ENCODE data around the gene SFXN3. TPM values are rescaled to one million over a fixed set of nuclear protein-coding genes. Genes with fewer than 3 reads are reported as not detected.

SFXN3 gene
- total RNA-seq, 4 donors from 2014 or later = 55.5 to 127 (median 79.6) TPM

DNA sequence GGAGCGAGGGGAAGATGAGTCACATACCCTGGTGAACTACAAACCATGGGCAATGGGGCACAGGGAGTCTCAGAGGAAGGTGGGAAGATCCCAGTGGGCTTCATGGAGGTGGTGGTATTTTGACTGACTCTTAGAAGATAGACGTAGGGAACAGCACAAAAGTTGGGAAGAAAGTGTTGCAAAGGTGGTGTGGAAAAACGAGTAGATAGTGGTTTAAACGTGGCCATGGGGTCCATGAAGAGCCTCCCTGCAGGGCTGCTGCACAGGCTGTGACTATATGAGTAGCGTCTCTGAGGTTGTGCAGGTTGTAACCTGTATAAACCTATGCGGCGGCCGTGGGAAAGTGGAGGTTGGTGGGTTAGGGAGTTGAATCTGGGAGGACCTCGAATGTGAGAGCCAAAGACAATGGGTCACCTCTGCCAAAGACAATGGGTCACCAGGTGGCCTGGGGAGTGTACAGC is 17.6 kb upstream of the SFXN3 start:
- 24 to 41% methylated on average over 9 of the region's 9 CpGs for WGBS, 2 donors
- no peak for DNase-seq (ENCODE audit: low spot score in 2 of 2)
- intact Hi-C loops (cut with DNase I; ENCODE audit: low total_unique reads) = no loop called here
- no peak overlapping the region for H3K4me3 ChIP-seq (ENCODE audit: low read depth, poor library complexity, severe bottlenecking)
- TF ChIP-seq, protein P1, sequence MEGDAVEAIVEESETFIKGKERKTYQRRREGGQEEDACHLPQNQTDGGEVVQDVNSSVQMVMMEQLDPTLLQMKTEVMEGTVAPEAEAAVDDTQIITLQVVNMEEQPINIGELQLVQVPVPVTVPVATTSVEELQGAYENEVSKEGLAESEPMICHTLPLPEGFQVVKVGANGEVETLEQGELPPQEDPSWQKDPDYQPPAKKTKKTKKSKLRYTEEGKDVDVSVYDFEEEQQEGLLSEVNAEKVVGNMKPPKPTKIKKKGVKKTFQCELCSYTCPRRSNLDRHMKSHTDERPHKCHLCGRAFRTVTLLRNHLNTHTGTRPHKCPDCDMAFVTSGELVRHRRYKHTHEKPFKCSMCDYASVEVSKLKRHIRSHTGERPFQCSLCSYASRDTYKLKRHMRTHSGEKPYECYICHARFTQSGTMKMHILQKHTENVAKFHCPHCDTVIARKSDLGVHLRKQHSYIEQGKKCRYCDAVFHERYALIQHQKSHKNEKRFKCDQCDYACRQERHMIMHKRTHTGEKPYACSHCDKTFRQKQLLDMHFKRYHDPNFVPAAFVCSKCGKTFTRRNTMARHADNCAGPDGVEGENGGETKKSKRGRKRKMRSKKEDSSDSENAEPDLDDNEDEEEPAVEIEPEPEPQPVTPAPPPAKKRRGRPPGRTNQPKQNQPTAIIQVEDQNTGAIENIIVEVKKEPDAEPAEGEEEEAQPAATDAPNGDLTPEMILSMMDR (IDR thresholded peaks at IDR 0.05) = no peak
- TF ChIP-seq POLR2A (IDR thresholded peaks at IDR 0.05) = no peak

DNA sequence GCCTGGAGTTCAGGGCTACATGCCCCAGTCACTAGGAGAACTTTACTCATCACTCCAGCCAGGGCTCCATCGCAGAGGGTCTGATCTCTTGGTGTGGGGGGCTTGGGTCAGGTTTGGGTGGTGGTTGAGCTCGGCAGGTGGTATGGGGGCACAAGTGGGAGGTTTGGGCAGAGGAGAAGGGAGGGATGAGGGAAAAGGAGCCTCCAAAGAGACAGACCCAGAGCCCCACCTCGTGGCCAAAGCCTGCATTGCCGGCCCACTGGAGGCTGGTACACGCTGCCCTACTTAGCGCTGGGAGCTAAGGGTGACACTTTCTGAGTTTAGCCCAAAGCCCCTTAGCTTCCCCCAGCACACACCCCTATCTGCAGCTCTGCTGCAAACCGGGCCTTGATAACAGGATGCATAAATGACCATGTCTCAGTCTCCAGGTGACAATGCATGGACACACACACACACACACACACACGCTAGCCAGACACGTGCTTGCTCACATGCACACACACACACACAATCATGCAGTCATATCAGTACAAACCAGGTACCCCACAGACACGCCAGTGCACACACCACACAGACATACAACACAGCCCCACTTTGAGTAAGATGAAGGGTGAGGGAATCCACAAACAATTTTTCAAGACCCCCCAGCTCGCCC is 16.7 kb upstream of the SFXN3 start:
- peak; percentile 82 to 97 for DNase-seq (ENCODE audit: low spot score in 2 of 2)
- WGBS, 2 donors = 20 to 25% methylated on average over 11 of the region's 11 CpGs
- intact Hi-C loops (cut with DNase I; ENCODE audit: low total_unique reads) = no loop called here
- no peak overlapping the region for H3K4me3 ChIP-seq (ENCODE audit: low read depth, poor library complexity, severe bottlenecking)
- TF ChIP-seq POLR2A (IDR thresholded peaks at IDR 0.05) = no peak
- TF ChIP-seq, protein P1 (IDR thresholded peaks at IDR 0.05) = peak in 1 of 3 donors; percentile 74

DNA sequence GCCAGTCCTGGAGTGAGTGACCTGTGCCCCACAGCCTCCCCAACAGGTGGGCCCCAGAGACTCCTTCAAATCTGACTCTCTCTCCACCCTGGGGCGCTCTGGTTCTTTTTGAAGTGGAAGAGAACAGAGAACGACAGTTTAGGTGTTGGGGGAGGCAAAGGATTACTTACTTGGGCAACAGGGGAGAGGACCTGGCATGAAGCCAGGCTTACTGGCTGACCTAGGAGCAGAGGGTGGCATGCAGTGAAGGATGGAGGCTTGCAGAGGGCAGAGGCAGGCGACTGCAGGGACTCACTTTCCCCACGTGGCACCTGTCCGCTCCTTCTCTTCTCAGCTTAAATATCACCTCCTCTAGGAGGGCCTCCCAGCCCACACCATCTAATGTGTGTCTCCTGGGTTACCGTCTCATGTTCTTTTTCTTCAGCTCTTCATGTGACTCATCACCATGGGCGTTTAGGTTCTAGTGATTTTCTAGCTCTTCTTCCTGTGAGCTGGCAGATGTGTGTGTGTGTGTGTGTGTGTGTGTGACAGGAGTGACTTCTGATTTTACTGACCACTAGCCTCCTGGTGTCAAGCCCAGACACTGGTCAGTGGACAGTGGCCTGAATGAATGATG is 16.0 kb upstream of the SFXN3 start:
- no peak overlapping the region for H3K4me3 ChIP-seq (ENCODE audit: low read depth, poor library complexity, severe bottlenecking)
- DNase-seq (ENCODE audit: low spot score in 2 of 2) = no peak
- 35 to 38% methylated on average over 7 of the region's 7 CpGs for WGBS, 2 donors
- intact Hi-C loops (cut with DNase I; ENCODE audit: low total_unique reads) = no loop called here
- TF ChIP-seq, protein P1 (IDR thresholded peaks at IDR 0.05) = no peak
- TF ChIP-seq POLR2A (IDR thresholded peaks at IDR 0.05) = no peak

DNA sequence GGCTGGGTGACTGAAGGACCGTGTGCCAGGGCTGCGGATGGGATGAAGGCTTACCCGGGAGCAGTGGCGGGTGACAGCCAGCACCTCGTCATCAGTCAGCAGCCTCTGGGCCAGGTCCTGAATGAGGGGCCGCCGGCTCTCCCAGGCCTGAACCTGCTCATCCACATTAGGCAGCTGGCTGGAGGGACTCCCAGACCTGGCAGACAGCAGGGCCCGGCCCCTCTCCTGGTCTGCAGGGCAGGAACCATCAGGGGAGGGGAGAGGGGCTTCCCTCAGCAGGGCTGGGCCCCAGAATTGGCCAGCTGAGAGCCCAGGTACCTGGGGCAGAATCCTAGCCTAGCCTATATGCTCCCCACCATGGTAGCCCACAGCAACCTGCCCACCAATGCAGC is 15.5 kb upstream of the SFXN3 start:
- WGBS, 2 donors = 84% methylated on average over 7 to 8 of the region's 8 CpGs
- intact Hi-C loops (cut with DNase I; ENCODE audit: low total_unique reads) = no loop called here
- DNase-seq (ENCODE audit: low spot score in 2 of 2) = no peak
- no peak overlapping the region for H3K4me3 ChIP-seq (ENCODE audit: low read depth, poor library complexity, severe bottlenecking)
- TF ChIP-seq, protein P1 (IDR thresholded peaks at IDR 0.05) = no peak
- no peak for TF ChIP-seq POLR2A (IDR thresholded peaks at IDR 0.05)

DNA sequence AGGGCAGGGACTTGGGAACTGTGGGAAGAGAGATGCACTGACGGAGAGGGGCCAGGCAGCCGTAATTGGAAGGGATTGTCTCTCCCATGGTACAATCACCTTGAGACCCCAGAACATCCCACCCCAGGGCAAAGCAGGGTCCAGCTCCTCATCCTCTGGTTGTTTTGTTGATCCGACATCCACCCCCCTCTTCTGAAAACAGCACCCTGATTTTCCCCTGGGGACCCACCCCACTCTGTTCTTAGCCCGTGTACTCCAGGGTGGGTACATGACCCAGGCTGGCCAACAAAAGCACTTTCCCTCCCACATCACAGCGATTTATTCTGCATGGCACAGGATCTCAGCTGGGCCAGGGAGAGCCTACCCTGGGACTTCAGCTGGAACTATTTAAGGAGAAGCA is 14.2 kb upstream of the SFXN3 start:
- intact Hi-C loops (cut with DNase I; ENCODE audit: low total_unique reads) = no loop called here
- WGBS, 2 donors = 61 to 63% methylated on average over 5 of the region's 5 CpGs
- H3K4me3 ChIP-seq (ENCODE audit: low read depth, poor library complexity, severe bottlenecking) = no peak overlapping the region
- no peak for TF ChIP-seq POLR2A (IDR thresholded peaks at IDR 0.05)
- TF ChIP-seq, protein P1 (IDR thresholded peaks at IDR 0.05) = no peak
- no peak for DNase-seq (ENCODE audit: low spot score in 2 of 2)

All from lower leg skin (tissue), 4 donors.